K562 (cell line): ENCODE data around the gene HEATR3. TPM values are rescaled to one million over a fixed set of nuclear protein-coding genes. Genes with fewer than 3 reads are reported as not detected.
A peak's percentile ranks its signal among the peaks of the same experiment; 100 is the strongest.

Source experiments
- BHLHE40 ChIP-seq: IDR thresholded peaks from 2 replicates; pipeline ENCODE4 v1.6.1; 2011; ENCODE audit warnings: low read length, improper control_type of control experiment
- C11orf30 ChIP-seq: fragments of 450-650 bp; IDR thresholded peaks from 2 replicates; pipeline ENCODE4 v1.6.1; 2016; ENCODE audit warnings: low read depth, mild to moderate bottlenecking
- CCAR2 ChIP-seq: fragments of 200-400 bp; formaldehyde crosslinking; IDR thresholded peaks from 2 replicates; pipeline ENCODE4 v1.6.1; 2017; ENCODE audit warnings: mild to moderate bottlenecking, low read depth, low read length
- CREB5 ChIP-seq: fragments of 250-450 bp; sonication (Bioruptor Pico); IDR thresholded peaks from 2 replicates; pipeline ENCODE4 v1.5.0; 2020; ENCODE audit warnings: mild to moderate bottlenecking
- EP400 ChIP-seq: fragments of 450-650 bp; IDR thresholded peaks from 2 replicates; pipeline ENCODE4 v1.6.1; 2017; ENCODE audit warnings: antibody characterized with exemption, mild to moderate bottlenecking, moderate library complexity
- FOXK2 ChIP-seq, 2 experiments: fragments of 450-650 bp; IDR thresholded peaks in 1 of 2; conservative IDR thresholded peaks in 1 of 2; 2 replicates each; pipeline ENCODE4 v1.6.1; 2016; ENCODE audit warnings: low read depth in 2 of 2, mild to moderate bottlenecking in 1 of 2
- HBP1 ChIP-seq: fragments of 450-650 bp; formaldehyde crosslinking; IDR thresholded peaks from 2 replicates; pipeline ENCODE4 v1.4.0; 2022; ENCODE audit warnings: missing genetic modification characterization
- NELFE ChIP-seq: IDR thresholded peaks from 2 replicates; pipeline ENCODE4 v1.6.1; 2011; ENCODE audit warnings: mild to moderate bottlenecking; ENCODE audit not compliant: insufficient read depth, insufficient read length
- PHF8 ChIP-seq: fragments of 200-600 bp; sonication (generic); IDR thresholded peaks from 2 replicates; pipeline ENCODE4 v1.6.1; 2012; ENCODE audit warnings: mixed run types, mild to moderate bottlenecking, inconsistent platforms, low read length, moderate library complexity, borderline replicate concordance
- RBM22 ChIP-seq: fragments of 200-400 bp; formaldehyde crosslinking; IDR thresholded peaks from 2 replicates; pipeline ENCODE4 v1.6.1; 2018; ENCODE audit warnings: low read length, low read depth; ENCODE audit not compliant: poor library complexity, severe bottlenecking
- STAT5B ChIP-seq: fragments of 250-450 bp; sonication (Bioruptor Pico); IDR thresholded peaks from 2 replicates; pipeline ENCODE4 v1.8.0; 2021; ENCODE audit warnings: mild to moderate bottlenecking, inconsistent platforms
- WHSC1 ChIP-seq: IDR thresholded peaks from one replicate; pipeline ENCODE4 v1.6.1; 2012; ENCODE audit warnings: low read length, control low read depth, inconsistent platforms
- XRCC5 ChIP-seq: fragments of 200-400 bp; formaldehyde crosslinking; IDR thresholded peaks from 2 replicates; pipeline ENCODE4 v1.6.1; 2017; ENCODE audit warnings: low read depth, mild to moderate bottlenecking, low read length
- ZNF174 ChIP-seq: fragments of 250-450 bp; sonication (Bioruptor Pico); IDR thresholded peaks from 2 replicates; pipeline ENCODE4 v1.4.0; 2020; ENCODE audit warnings: mild to moderate bottlenecking
- ZNF212 ChIP-seq: fragments of 450-650 bp; formaldehyde crosslinking; IDR thresholded peaks from 2 replicates; pipeline ENCODE4 v1.4.0; 2020; ENCODE audit warnings: mild to moderate bottlenecking
- ZNF280A ChIP-seq: fragments of 450-650 bp; IDR thresholded peaks from 2 replicates; pipeline ENCODE4 v1.6.1; 2018; ENCODE audit warnings: mild to moderate bottlenecking, low read depth; ENCODE audit not compliant: partially characterized antibody
- ZNF436 ChIP-seq: fragments of 250-450, 450-650 bp; sonication (Bioruptor Pico); formaldehyde crosslinking; IDR thresholded peaks from 2 replicates; pipeline ENCODE4 v1.7.0; 2020; ENCODE audit warnings: mild to moderate bottlenecking
- ZNF584 ChIP-seq: fragments of 200-800 bp; sonication (Bioruptor generic); IDR thresholded peaks from 2 replicates; pipeline ENCODE4 v1.6.1; 2016; ENCODE audit warnings: low read depth, mild to moderate bottlenecking, missing genetic modification characterization, missing compliant biosample characterization
- ZNF830 ChIP-seq: fragments of 250-450 bp; sonication (Bioruptor Pico); IDR thresholded peaks from 2 replicates; pipeline ENCODE4 v1.5.0; 2021; ENCODE audit warnings: mild to moderate bottlenecking
- polyA plus RNA-seq, 8 experiments: library from polyadenylated mRNA; depleted of rRNA in 4 of 8; stranded (reverse) in 5 of 8; unstranded in 3 of 8; fragments of >200 nt; fragmentation: Nextera tagmentation in 2 of 8; fragmentation: Illumina TruSeq in 1 of 8; extraction: Ambion mirVana in 2 of 8; extraction: Trizol in 1 of 8; gene quantifications; 2 replicates each; pipeline versions ENCODE4 v1.2.1 to v1.2.3, GENCODE V29; 2011 to 2014; ENCODE audit warnings: inconsistent platforms in 1 of 8, missing spikeins in 1 of 8
- total RNA-seq, 7 experiments: library from RNA; depleted of rRNA in 6 of 7; stranded (reverse); fragments of >200 nt in 6 of 7; fragmentation: Illumina TruSeq in 2 of 7; extraction: Trizol in 2 of 7; gene quantifications; 2 replicates each; pipeline versions ENCODE4 v1.2.1 to v1.2.3, GENCODE V29; 2011 to 2021; ENCODE audit warnings: low replicate concordance in 1 of 7
- TF ChIP-seq, protein P1 (sequence below): fragments of 450-650 bp; formaldehyde crosslinking; IDR thresholded peaks from 2 replicates; pipeline ENCODE4 v1.4.0; 2022; ENCODE audit warnings: mild to moderate bottlenecking, moderate library complexity
- TF ChIP-seq, protein P2 (sequence below): sonication (generic); formaldehyde crosslinking; IDR thresholded peaks from 2 replicates; pipeline ENCODE4 v1.8.0; 2022; ENCODE audit warnings: mild to moderate bottlenecking, missing genetic modification reagents

HEATR3 gene
- total and polyA plus RNA-seq, 9 of the 15 experiments (the other 6 are each of a cell fraction or from before 2014, with no cell fraction given) = 1.7 to 30.2 (median 18.8) TPM

GRCh38 chr16:50024684-50025536 is 40.9 kb upstream of the HEATR3 start, which contains the start of gene CNEP1R1 (continued):
- TF ChIP-seq RBM22 = no peak
- peak; percentile 88 for TF ChIP-seq EP400
- no peak for TF ChIP-seq NELFE
- TF ChIP-seq ZNF830 (CRISPR knock-in tag) = no peak
- no peak for TF ChIP-seq ZNF584 (CRISPR knock-in tag)
- TF ChIP-seq PHF8 = peak; percentile 83; the same call in 1 of the 2 replicates
- TF ChIP-seq ZNF174 (CRISPR knock-in tag) = no peak
- TF ChIP-seq FOXK2 (conservative IDR thresholded peaks at IDR 0.05 in 1 of 2, IDR thresholded peaks at IDR 0.05 in 1 of 2; ENCODE audit: low read depth in 2 of 2) = no peak
- no peak for TF ChIP-seq STAT5B (CRISPR knock-in tag)
- no peak for TF ChIP-seq WHSC1
- TF ChIP-seq, protein P1, sequence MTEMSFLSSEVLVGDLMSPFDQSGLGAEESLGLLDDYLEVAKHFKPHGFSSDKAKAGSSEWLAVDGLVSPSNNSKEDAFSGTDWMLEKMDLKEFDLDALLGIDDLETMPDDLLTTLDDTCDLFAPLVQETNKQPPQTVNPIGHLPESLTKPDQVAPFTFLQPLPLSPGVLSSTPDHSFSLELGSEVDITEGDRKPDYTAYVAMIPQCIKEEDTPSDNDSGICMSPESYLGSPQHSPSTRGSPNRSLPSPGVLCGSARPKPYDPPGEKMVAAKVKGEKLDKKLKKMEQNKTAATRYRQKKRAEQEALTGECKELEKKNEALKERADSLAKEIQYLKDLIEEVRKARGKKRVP (CRISPR knock-in tag) = no peak
- no peak for TF ChIP-seq CREB5 (CRISPR knock-in tag)
- TF ChIP-seq BHLHE40 = 0 out of 2 replicates have a peak, but pooled peaks have one; percentile 33
- no peak for TF ChIP-seq HBP1 (CRISPR knock-in tag)
- no peak for TF ChIP-seq ZNF212 (CRISPR knock-in tag)
- no peak for TF ChIP-seq ZNF436 (CRISPR knock-in tag)
- TF ChIP-seq, protein P2, sequence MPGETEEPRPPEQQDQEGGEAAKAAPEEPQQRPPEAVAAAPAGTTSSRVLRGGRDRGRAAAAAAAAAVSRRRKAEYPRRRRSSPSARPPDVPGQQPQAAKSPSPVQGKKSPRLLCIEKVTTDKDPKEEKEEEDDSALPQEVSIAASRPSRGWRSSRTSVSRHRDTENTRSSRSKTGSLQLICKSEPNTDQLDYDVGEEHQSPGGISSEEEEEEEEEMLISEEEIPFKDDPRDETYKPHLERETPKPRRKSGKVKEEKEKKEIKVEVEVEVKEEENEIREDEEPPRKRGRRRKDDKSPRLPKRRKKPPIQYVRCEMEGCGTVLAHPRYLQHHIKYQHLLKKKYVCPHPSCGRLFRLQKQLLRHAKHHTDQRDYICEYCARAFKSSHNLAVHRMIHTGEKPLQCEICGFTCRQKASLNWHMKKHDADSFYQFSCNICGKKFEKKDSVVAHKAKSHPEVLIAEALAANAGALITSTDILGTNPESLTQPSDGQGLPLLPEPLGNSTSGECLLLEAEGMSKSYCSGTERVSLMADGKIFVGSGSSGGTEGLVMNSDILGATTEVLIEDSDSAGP (CRISPR knock-in tag) = 0 out of 2 replicates have a peak, but pooled peaks have one; percentile 22
- TF ChIP-seq XRCC5 = 0 out of 2 replicates have a peak, but pooled peaks have one; percentile 59
- no peak for TF ChIP-seq ZNF280A
- TF ChIP-seq C11orf30 = peak; percentile 85
- TF ChIP-seq CCAR2 = no peak
